Parathyroid adenoma (tissue), 2 donors: ENCODE data around the gene CLK2.
"Not testable (repeated sequence)": the region's sequence is repeated elsewhere in the genome, so short reads cannot be mapped to it uniquely, and the experiment has no call there.

Source experiments
- H2AFZ ChIP-seq: fragments of 300-600 bp; sonication (generic); one replicate; pipeline ENCODE4 v1.7.0; 2017; ENCODE audit warnings: antibody characterized with exemption, mild to moderate bottlenecking
- H3K27ac ChIP-seq: fragments of 300-600 bp; sonication (generic); one replicate; pipeline ENCODE4 v1.7.0; 2017
- H3K27me3 ChIP-seq: fragments of 300-600 bp; sonication (generic); one replicate; pipeline ENCODE4 v1.7.0; 2017; ENCODE audit warnings: low read length; ENCODE audit not compliant: control insufficient read depth, insufficient read depth
- H3K36me3 ChIP-seq: fragments of 300-600 bp; sonication (generic); one replicate; pipeline ENCODE4 v1.7.0; 2017; ENCODE audit warnings: low read length; ENCODE audit not compliant: control insufficient read depth, insufficient read depth
- H3K4me1 ChIP-seq: fragments of 300-600 bp; sonication (generic); one replicate; pipeline ENCODE4 v1.7.0; 2017; ENCODE audit warnings: control low read depth
- H3K4me2 ChIP-seq: fragments of 300-600 bp; sonication (generic); one replicate; pipeline ENCODE4 v1.7.0; 2017; ENCODE audit warnings: low read length
- H3K4me3 ChIP-seq: fragments of 300-600 bp; sonication (generic); one replicate; pipeline ENCODE4 v1.7.0; 2017; ENCODE audit warnings: low read depth, low read length
- H3K79me2 ChIP-seq: fragments of 300-600 bp; sonication (generic); one replicate; pipeline ENCODE4 v1.7.0; 2017; ENCODE audit warnings: control low read depth
- H3K9ac ChIP-seq: fragments of 300-600 bp; sonication (generic); one replicate; pipeline ENCODE4 v1.7.0; 2017; ENCODE audit warnings: mild to moderate bottlenecking
- H3K9me3 ChIP-seq: fragments of 300-600 bp; sonication (generic); one replicate; pipeline ENCODE4 v1.7.0; 2017; ENCODE audit warnings: low read length; ENCODE audit not compliant: control insufficient read depth
- TF ChIP-seq, protein P1 (sequence below): fragments of 300-600 bp; sonication (generic); IDR thresholded peaks from one replicate; pipeline ENCODE4 v1.7.0; 2017; ENCODE audit warnings: antibody characterized with exemption, mild to moderate bottlenecking
- donor health status: primary hyperparathyroidism.

CLK2 gene

DNA sequence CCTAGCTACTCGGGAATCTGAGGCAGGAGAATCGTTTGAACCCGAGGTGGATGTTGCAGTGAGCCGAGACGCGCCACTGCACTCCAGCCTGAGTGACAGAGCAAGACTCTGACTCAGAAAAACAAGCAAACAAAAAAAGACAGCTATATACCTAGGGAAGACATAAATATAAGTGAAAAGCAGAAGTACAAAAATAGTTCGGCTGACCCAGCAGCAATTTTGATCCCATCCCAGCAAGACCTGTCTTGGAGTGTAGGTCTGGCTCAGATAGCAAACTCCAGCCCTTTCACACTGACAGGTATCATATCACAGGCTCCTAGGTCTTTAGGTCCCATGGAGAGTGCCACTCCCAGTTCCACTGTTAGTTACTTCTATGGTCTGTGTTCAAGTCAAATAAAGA, 50.3 kb downstream of the CLK2 start:
- H3K27me3 ChIP-seq = no peaks in the 10 kb centered on the region
- no peak overlapping the region for H3K4me3 ChIP-seq
- no peaks in the 10 kb centered on the region for H3K9me3 ChIP-seq
- no peak overlapping the region for H3K9ac ChIP-seq
- TF ChIP-seq, protein P1, sequence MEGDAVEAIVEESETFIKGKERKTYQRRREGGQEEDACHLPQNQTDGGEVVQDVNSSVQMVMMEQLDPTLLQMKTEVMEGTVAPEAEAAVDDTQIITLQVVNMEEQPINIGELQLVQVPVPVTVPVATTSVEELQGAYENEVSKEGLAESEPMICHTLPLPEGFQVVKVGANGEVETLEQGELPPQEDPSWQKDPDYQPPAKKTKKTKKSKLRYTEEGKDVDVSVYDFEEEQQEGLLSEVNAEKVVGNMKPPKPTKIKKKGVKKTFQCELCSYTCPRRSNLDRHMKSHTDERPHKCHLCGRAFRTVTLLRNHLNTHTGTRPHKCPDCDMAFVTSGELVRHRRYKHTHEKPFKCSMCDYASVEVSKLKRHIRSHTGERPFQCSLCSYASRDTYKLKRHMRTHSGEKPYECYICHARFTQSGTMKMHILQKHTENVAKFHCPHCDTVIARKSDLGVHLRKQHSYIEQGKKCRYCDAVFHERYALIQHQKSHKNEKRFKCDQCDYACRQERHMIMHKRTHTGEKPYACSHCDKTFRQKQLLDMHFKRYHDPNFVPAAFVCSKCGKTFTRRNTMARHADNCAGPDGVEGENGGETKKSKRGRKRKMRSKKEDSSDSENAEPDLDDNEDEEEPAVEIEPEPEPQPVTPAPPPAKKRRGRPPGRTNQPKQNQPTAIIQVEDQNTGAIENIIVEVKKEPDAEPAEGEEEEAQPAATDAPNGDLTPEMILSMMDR = no peak
- H3K27ac ChIP-seq = no peak overlapping the region
- H2AFZ ChIP-seq = no peak overlapping the region
- no peaks in the 10 kb centered on the region for H3K36me3 ChIP-seq
- H3K4me2 ChIP-seq = peak overlapping the region; percentile 34
- peaks cover 10% of the 10 kb centered on the region for H3K4me1 ChIP-seq
- H3K79me2 ChIP-seq = no peaks in the 10 kb centered on the region

DNA sequence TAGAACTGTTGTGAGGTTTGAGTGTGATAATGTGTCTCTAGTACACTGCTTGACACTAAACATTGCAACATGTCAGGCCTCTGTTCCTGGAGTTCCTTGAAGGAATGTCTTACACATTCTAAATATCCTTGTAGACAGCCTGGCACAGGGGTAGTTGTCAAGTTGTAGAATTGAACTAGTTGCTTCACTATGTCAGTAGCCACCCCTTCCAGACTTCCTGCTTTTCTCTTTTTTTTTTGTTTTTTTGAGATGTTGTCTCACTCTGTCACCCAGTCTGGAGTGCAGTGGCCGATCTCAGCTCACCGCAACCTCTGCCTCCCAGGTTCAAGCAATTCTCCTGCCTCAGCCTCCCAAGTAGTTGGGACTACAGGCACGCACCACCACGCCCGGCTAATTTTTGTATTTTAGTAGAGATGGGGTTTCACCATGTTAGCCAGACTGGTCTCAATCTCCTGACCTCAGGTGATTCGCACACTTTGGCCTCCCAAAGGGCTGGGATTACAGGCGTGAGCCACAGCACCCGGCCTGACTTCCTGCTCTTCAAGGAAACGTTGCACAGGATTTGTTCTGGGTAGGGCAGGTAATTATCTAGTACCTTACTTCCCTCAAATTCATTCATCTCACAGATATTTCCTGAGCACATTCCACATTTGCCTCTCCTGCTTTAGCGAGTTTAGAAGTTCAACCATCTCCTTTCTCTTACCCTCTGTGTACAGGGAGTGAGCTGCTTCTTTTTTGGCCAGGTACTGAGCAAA, 52.9 kb downstream of the CLK2 start:
- H3K27me3 ChIP-seq, H3K4me2 ChIP-seq, H3K9me3 ChIP-seq, H3K27ac ChIP-seq, H3K4me1 ChIP-seq, H3K79me2 ChIP-seq, H3K4me3 ChIP-seq, H3K36me3 ChIP-seq, H3K9ac ChIP-seq, H2AFZ ChIP-seq: not testable (repeated sequence)

DNA sequence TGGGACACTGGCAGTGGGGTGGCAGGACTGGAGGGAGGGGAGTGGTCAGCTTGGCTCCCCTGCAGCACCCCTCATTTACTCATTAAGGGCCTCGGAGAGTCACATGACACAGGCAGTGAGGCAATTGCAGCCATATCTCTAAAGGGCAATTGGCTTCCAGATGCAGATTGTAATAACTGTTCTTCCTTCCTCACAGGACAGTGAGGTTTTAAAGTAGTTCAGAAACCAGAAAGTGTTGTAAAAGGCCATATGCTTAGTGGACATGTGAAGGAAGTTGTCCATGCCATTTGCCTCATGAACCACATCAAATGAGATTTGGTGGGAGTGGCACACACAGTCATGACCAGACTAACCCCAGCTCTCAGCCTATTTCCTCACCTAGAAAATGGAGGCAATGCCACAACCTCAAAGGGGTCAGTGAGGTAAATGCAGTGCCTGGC, 53.7 kb downstream of the CLK2 start:
- no peaks in the 10 kb centered on the region for H3K36me3 ChIP-seq
- H3K4me3 ChIP-seq = no peak overlapping the region
- peak overlapping the region; percentile 59 for H2AFZ ChIP-seq
- H3K9ac ChIP-seq = no peak overlapping the region
- H3K79me2 ChIP-seq = no peaks in the 10 kb centered on the region
- TF ChIP-seq, protein P1 = no peak
- peak overlapping the region; percentile 40 for H3K4me2 ChIP-seq
- H3K9me3 ChIP-seq = no peaks in the 10 kb centered on the region
- H3K4me1 ChIP-seq = peaks cover 3% of the 10 kb centered on the region
- no peak overlapping the region for H3K27ac ChIP-seq
- no peaks in the 10 kb centered on the region for H3K27me3 ChIP-seq

DNA sequence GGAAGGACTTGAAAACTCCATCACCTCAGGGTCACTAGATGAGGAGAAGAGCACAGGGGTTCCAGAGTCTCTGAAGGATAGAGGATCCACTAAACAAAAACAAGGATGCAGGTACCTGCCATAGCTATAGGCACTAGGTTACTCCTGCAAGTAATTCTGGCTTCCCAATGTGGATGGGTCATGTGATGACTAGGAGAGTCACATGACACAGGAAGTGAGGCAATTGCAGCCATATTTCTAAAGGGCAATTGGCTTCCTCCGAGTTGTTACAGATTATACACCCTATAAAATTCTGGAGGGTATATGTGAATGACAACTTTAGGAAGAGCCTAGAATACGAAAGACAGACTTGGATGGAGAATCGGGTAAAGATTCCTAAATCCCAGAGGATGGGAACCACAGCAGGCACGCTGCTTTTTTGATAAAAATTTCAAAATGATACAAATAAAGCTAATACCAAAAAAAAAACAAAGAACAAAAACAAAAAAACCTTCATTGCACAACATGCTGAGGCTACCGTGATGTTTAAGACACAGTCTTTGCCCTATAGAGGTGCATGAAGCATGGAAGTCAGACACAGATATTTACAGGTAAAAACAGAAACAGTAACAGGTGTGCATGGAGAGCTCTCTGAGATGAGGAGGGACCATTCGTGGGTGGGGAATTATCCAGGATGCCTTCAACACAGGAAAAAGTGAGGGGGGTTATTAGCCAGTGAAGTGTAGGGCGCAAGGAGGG, 54.3 kb downstream of the CLK2 start:
- Histone ChIP-seq H3K9me3 (no peaks in the 10 kb centered on the region), H3K27ac (no peak overlapping the region), H3K4me2 (peak overlapping the region; percentile 40), H3K4me3 (peak overlapping the region; percentile 9), H3K36me3 (no peaks in the 10 kb centered on the region), H3K4me1 (no peaks in the 10 kb centered on the region), H3K79me2 (no peaks in the 10 kb centered on the region), H3K27me3 (no peaks in the 10 kb centered on the region), H2AFZ (peak overlapping the region; percentile 59), H3K9ac (no peak overlapping the region)
- TF ChIP-seq, protein P1 = no peak

DNA sequence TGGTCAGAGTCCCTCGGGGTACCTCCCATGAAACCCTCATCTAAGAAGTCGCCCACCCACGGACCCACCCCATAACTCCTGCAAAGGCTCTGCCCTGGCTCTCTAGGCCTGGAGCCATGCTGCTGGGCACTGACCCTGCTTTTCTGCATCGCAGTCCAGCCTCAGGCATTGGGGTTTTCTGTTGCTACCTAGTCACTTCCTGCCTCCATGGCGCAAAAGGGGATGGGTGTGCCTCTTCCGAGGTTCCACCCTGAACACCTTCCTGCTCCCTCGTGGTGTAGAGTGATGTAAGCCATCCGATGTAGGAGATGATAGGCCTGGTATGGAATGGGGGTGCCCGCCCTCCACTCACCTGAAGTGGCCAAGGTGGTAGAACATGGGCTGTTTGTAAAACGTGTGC, 58.6 kb downstream of the CLK2 start:
- not testable (repeated sequence) for H3K9me3 ChIP-seq, H3K9ac ChIP-seq, H3K79me2 ChIP-seq, H3K36me3 ChIP-seq, H2AFZ ChIP-seq, H3K27me3 ChIP-seq, H3K27ac ChIP-seq, H3K4me1 ChIP-seq, H3K4me2 ChIP-seq, H3K4me3 ChIP-seq
